HepG2 (cell line): ENCODE data around the gene SRCAP. TPM values are rescaled to one million over a fixed set of nuclear protein-coding genes. Genes with fewer than 3 reads are reported as not detected.

Experiments
- IRX3 ChIP-seq: sonication (generic); formaldehyde crosslinking; IDR thresholded peaks from 2 replicates; pipeline ENCODE4 v1.8.1; 2023; ENCODE audit warnings: mild to moderate bottlenecking, low read depth, missing genetic modification reagents, borderline replicate concordance
- MED1 ChIP-seq: sonication (generic); formaldehyde crosslinking; IDR thresholded peaks from 2 replicates; pipeline ENCODE4 v1.4.0; 2020; ENCODE audit warnings: missing genetic modification reagents
- NFE2 ChIP-seq: sonication (generic); formaldehyde crosslinking; IDR thresholded peaks from 2 replicates; pipeline ENCODE4 v1.4.0; 2020; ENCODE audit warnings: missing genetic modification reagents
- NR1H2 ChIP-seq: sonication (generic); formaldehyde crosslinking; IDR thresholded peaks from 2 replicates; pipeline ENCODE4 v1.8.1; 2022; ENCODE audit warnings: low read depth, missing genetic modification reagents, borderline replicate concordance
- NR2F2 ChIP-seq: IDR thresholded peaks from 2 replicates; pipeline ENCODE4 v1.6.1; 2012; ENCODE audit warnings: low read depth, inconsistent platforms, borderline replicate concordance
- NRL ChIP-seq: sonication (generic); formaldehyde crosslinking; IDR thresholded peaks from 2 replicates; pipeline ENCODE4 v1.5.0; 2020; ENCODE audit warnings: missing genetic modification reagents, mild to moderate bottlenecking, moderate library complexity, borderline replicate concordance
- ONECUT2 ChIP-seq: sonication (generic); formaldehyde crosslinking; IDR thresholded peaks from 2 replicates; pipeline ENCODE4 v1.4.0; 2020; ENCODE audit warnings: missing genetic modification reagents
- POLR2A ChIP-seq, 2 experiments: IDR thresholded peaks; 2 replicates each; pipeline ENCODE4 v1.6.1; 2011; ENCODE audit warnings: low read depth in 2 of 2, low read length in 2 of 2, mild to moderate bottlenecking in 1 of 2, moderate library complexity in 1 of 2; ENCODE audit not compliant: insufficient read depth in 1 of 2
- RBM22 ChIP-seq: fragments of 200-400 bp; formaldehyde crosslinking; optimal IDR thresholded peaks from 2 replicates; pipeline ENCODE3; 2017; ENCODE audit warnings: mild to moderate bottlenecking, low read length, moderate library complexity
- SNAPC2 ChIP-seq: sonication (generic); formaldehyde crosslinking; IDR thresholded peaks from 2 replicates; pipeline ENCODE4 v1.8.1; 2022; ENCODE audit warnings: mild to moderate bottlenecking, missing genetic modification reagents
- ZBTB38 ChIP-seq: sonication (generic); formaldehyde crosslinking; IDR thresholded peaks from 2 replicates; pipeline ENCODE4 v1.5.1; 2020; ENCODE audit warnings: mild to moderate bottlenecking, missing genetic modification reagents
- ZBTB42 ChIP-seq: sonication (generic); formaldehyde crosslinking; IDR thresholded peaks from 2 replicates; pipeline ENCODE4 v1.5.0; 2020; ENCODE audit warnings: mild to moderate bottlenecking, missing genetic modification reagents
- ZNF224 ChIP-seq: sonication (generic); formaldehyde crosslinking; IDR thresholded peaks from 2 replicates; pipeline ENCODE4 v1.5.0; 2020; ENCODE audit warnings: mild to moderate bottlenecking, missing genetic modification reagents
- ZNF326 ChIP-seq: sonication (generic); formaldehyde crosslinking; IDR thresholded peaks from 2 replicates; pipeline ENCODE4 v1.4.0; 2020; ENCODE audit warnings: missing genetic modification reagents, borderline replicate concordance
- ZNF552 ChIP-seq: sonication (generic); formaldehyde crosslinking; IDR thresholded peaks from 2 replicates; pipeline ENCODE4 v1.9.0; 2022; ENCODE audit warnings: missing genetic modification reagents, mild to moderate bottlenecking, borderline replicate concordance
- ZNF614 ChIP-seq: IDR thresholded peaks from 2 replicates; pipeline ENCODE4 v1.6.1; 2018; ENCODE audit warnings: missing biosample characterization, missing genetic modification reagents, inconsistent platforms, borderline replicate concordance
- polyA plus RNA-seq, 8 experiments: library from polyadenylated mRNA; depleted of rRNA in 3 of 8; stranded (reverse) in 7 of 8; unstranded in 1 of 8; fragments of >200 nt; fragmentation: Illumina TruSeq in 4 of 8; extraction: Trizol in 4 of 8; gene quantifications; 2 replicates each; pipeline versions ENCODE4 v1.2.1 to v1.2.3, GENCODE V29; 2011 to 2016; ENCODE audit warnings: low read depth in 4 of 8, missing spikeins in 1 of 8, mixed read lengths in 1 of 8; ENCODE audit not compliant: insufficient read depth in 1 of 8
- total RNA-seq, 5 experiments: library from RNA; depleted of rRNA; stranded (reverse); fragments of >200 nt; fragmentation: Illumina TruSeq; extraction: Trizol; gene quantifications; 2 replicates each; pipeline ENCODE4 v1.2.3, GENCODE V29; 2016; ENCODE audit warnings: low read depth in 1 of 5
- TF ChIP-seq, protein P1 (sequence below): sonication (generic); formaldehyde crosslinking; IDR thresholded peaks from 2 replicates; pipeline ENCODE4 v1.8.0; 2022; ENCODE audit warnings: missing genetic modification reagents, low read depth, mild to moderate bottlenecking, borderline replicate concordance
- TF ChIP-seq, protein P2 (sequence below), 2 experiments: fragments of 450-650 bp in 1 of 2; sonication (generic) in 1 of 2; formaldehyde crosslinking; IDR thresholded peaks; 2 replicates each; pipeline versions ENCODE4 v1.5.0 to v1.8.0; 2020 to 2022; ENCODE audit warnings: mild to moderate bottlenecking in 1 of 2, missing genetic modification reagents in 1 of 2
- TF ChIP-seq, protein P3 (sequence below): sonication (generic); formaldehyde crosslinking; IDR thresholded peaks from 2 replicates; pipeline ENCODE4 v1.5.0; 2020; ENCODE audit warnings: mild to moderate bottlenecking, missing genetic modification reagents, moderate library complexity
- TF ChIP-seq, protein P4 (sequence below): sonication (generic); formaldehyde crosslinking; IDR thresholded peaks from 2 replicates; pipeline ENCODE4 v1.8.1; 2023; ENCODE audit warnings: missing genetic modification reagents, mild to moderate bottlenecking, borderline replicate concordance

SRCAP gene
- total and polyA plus RNA-seq, 2 of the 13 experiments (the other 11 are each of a cell fraction or from before 2014, with no cell fraction given) = 4.9 to 9.0 TPM

DNA sequence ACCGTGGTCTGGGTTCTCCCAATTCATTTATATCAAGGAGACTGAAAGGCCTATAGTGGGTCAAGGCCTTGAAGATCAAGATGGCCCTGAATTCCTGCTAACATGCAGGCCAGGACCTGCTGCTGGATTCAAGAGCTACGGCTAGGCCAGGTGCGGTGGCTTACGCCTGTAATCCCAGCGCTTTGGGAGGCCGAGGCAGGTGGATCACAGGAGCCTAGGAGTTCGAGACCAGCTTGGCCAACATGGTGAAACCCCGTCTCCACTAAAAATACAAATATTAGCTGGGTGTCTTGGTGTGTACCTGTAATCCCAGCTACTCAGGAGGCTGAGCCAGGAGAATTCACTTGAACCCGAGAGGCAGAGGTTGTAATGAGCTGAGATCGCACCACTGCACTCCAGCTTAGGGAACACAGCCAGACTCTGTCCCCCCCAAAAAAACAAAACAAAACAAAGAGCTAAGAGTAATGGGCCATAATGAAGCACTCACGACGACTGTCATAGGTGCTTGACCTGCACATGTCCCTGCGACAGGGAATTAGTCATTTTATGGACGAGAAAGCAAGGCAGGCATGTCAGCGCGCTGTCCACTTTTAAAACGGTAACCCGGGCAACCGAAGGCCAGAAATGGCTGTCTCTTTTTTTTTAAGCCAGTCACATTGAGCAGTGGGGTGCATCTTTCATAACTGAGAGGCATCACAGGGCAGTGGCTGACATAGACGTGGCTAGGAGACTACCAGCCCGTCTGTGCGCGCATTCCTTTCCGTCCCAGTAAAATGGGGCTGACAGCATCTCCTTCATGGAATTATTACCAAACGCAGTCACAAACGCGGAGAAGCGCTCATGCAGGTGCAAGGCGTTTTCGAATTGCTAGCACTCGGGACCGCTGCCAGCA is 41.8 kb upstream of the SRCAP start (continued):
- TF ChIP-seq NR1H2 (CRISPR knock-in tag) (no peak), ZBTB42 (CRISPR knock-in tag) (0 out of 2 replicates have a peak, but pooled peaks have one; percentile 16), ZNF224 (CRISPR knock-in tag) (peak; percentile 91; the same call in 1 of the 2 replicates), RBM22 (peak; percentile 85), ZBTB38 (CRISPR knock-in tag) (0 out of 2 replicates have a peak, but pooled peaks have one; percentile 64), ZNF326 (CRISPR knock-in tag) (0 out of 2 replicates have a peak, but pooled peaks have one; percentile 15), NR2F2 (0 out of 2 replicates have a peak, but pooled peaks have one; percentile 45), ZNF552 (CRISPR knock-in tag) (0 out of 2 replicates have a peak, but pooled peaks have one; percentile 44), IRX3 (CRISPR knock-in tag) (0 out of 2 replicates have a peak, but pooled peaks have one; percentile 77), ZNF614 (CRISPR knock-in tag) (0 out of 2 replicates have a peak, but pooled peaks have one; percentile 7), ONECUT2 (CRISPR knock-in tag) (no peak), POLR2A (IDR thresholded peaks at IDR 0.05; ENCODE audit: insufficient read depth in 1 of 2, low read depth in 2 of 2, low read length in 2 of 2) (peak; percentile 71 to 75; a peak in 3 of 4 replicates), SNAPC2 (no peak), NRL (0 out of 2 replicates have a peak, but pooled peaks have one; percentile 61), MED1 (CRISPR knock-in tag) (no peak), NFE2 (0 out of 2 replicates have a peak, but pooled peaks have one; percentile 8)
- TF ChIP-seq, protein P1, sequence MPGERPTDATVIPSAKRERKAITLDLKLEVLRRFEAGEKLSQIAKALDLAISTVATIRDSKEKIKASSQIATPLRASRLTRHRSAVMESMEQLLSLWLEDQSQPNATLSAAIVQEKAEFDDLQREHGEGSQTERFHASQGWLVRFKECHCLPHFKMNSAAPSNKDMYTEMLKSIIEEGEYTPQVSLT (CRISPR knock-in tag) = 0 out of 2 replicates have a peak, but pooled peaks have one; percentile 78
- TF ChIP-seq, protein P2, sequence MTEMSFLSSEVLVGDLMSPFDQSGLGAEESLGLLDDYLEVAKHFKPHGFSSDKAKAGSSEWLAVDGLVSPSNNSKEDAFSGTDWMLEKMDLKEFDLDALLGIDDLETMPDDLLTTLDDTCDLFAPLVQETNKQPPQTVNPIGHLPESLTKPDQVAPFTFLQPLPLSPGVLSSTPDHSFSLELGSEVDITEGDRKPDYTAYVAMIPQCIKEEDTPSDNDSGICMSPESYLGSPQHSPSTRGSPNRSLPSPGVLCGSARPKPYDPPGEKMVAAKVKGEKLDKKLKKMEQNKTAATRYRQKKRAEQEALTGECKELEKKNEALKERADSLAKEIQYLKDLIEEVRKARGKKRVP (CRISPR knock-in tag; IDR thresholded peaks at IDR 0.05) = peak in 1 of 2 experiments; percentile 7; a peak in 1 of 4 replicates
- TF ChIP-seq, protein P3, sequence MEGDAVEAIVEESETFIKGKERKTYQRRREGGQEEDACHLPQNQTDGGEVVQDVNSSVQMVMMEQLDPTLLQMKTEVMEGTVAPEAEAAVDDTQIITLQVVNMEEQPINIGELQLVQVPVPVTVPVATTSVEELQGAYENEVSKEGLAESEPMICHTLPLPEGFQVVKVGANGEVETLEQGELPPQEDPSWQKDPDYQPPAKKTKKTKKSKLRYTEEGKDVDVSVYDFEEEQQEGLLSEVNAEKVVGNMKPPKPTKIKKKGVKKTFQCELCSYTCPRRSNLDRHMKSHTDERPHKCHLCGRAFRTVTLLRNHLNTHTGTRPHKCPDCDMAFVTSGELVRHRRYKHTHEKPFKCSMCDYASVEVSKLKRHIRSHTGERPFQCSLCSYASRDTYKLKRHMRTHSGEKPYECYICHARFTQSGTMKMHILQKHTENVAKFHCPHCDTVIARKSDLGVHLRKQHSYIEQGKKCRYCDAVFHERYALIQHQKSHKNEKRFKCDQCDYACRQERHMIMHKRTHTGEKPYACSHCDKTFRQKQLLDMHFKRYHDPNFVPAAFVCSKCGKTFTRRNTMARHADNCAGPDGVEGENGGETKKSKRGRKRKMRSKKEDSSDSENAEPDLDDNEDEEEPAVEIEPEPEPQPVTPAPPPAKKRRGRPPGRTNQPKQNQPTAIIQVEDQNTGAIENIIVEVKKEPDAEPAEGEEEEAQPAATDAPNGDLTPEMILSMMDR (CRISPR knock-in tag) = no peak
- TF ChIP-seq, protein P4, sequence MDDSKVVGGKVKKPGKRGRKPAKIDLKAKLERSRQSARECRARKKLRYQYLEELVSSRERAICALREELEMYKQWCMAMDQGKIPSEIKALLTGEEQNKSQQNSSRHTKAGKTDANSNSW (CRISPR knock-in tag) = peak; percentile 65
